Stimulated activated CD8-positive, alpha-beta memory T cell treated with anti-CD3 and anti-CD28 coated beads, Interleukin-2, amount 100 ng/mL, for 48 hours (primary cell): Measurements from ENCODE around the gene FAM83E.

Experiments used
- DNase-seq, 2 donors: peaks; one replicate each; pipeline ENCODE4 v3.0.0-alpha.2; 2020; ENCODE audit warnings: low read depth in 2 of 2

The FAM83E gene

GRCh38 chr19:48628486-48629296 is 13.8 kb upstream of the FAM83E start:
- no peak for DNase-seq

DNA sequence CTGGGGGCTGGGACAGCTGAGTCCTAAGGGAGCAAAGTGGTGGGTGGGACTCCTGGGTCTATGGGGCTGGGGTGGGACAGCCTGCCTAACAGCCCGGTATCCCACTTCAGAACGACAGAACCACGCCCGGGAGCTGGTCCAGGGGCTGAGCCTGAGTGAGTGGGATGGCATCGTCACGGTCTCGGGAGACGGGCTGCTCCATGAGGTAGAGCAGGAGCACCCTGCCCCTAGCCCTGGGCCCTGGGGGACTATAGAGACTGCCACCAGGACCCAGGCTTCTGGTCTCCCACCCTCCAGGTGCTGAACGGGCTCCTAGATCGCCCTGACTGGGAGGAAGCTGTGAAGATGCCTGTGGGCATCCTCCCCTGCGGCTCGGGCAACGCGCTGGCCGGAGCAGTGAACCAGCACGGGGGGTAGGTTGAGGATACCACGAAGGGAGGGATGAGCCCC is 13.0 kb upstream of the FAM83E start:
- DNase-seq = no peak

GRCh38 chr19:48627201-48627864 is 12.5 kb upstream of the FAM83E start:
- DNase-seq = no peak

- DNase-seq = no peak
Measured at GRCh38 chr19:48625891-48626327, 11.0 kb upstream of the FAM83E start.

GRCh38 chr19:48624791-48625723 is 10.2 kb upstream of the FAM83E start:
- no peak for DNase-seq

DNA sequence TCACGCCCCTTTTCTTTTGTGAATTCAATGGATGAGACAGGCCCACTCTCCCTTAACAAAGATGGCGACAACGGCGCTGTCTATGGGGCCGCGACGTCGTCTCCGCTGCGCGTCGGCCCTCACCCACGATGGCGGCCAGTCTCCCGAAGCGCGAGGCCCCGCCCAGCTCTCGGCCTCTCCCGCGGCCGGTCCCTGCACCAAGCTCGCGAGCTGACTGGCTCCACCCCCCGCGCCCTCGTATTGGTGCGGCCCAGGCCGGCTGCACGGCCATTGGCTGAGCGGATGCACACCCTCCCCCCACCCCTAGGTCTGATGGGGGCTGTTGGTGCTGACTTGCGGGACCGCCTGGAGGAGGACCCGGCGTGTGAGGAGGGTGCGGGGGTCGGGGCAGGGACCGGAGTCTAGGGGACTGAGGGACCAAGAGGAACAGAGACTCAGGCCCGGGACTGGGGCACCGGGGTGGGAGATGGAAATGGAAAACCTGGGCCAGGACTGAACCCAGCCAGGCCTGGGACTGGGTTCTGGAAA is 9.3 kb upstream of the FAM83E start:
- peak; percentile 99 for DNase-seq

GRCh38 chr19:48623556-48624066 is 8.7 kb upstream of the FAM83E start:
- no peak for DNase-seq

DNA sequence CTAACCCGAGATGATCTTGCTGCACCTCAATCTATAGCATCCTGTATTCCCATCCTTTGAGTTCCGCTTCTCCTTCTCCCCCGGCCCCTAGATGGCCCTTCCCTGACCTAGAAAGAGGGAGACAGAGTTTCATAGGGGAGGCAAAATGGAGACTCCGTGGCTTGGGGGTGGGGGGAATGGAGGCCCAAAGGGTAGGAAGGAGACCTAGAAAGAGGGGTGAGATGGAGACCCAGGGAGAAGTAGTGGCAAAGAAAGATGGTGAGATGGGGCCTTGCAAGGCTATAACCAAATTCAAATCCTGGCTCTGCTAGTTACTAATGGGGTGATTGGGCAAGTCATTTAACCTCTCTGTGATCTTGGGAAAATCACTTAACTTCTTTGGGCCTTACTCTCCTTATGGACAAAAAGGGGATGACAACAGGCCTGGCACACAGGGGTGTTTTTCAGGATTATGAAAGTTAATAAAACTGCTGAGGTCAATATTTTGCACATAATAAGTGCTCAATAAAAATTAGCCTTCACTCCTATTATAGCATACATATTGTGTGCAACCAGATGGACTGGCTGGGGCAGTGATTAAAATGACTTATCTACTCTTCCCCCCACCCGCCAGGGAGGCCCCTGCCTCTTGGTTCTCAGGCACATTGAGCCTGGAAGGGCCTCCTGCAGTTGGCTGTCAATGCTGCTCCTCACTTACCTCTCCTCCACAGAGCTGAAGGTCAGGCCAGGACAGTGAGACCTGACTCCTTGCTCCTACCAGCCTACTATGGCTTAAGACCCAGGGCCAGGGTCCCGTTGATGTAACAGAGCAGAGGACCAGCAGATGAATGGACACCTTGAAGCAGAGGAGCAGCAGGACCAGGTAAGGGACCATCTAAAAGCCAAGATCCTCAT is 5.1 kb upstream of the FAM83E start:
- DNase-seq = no peak

DNA sequence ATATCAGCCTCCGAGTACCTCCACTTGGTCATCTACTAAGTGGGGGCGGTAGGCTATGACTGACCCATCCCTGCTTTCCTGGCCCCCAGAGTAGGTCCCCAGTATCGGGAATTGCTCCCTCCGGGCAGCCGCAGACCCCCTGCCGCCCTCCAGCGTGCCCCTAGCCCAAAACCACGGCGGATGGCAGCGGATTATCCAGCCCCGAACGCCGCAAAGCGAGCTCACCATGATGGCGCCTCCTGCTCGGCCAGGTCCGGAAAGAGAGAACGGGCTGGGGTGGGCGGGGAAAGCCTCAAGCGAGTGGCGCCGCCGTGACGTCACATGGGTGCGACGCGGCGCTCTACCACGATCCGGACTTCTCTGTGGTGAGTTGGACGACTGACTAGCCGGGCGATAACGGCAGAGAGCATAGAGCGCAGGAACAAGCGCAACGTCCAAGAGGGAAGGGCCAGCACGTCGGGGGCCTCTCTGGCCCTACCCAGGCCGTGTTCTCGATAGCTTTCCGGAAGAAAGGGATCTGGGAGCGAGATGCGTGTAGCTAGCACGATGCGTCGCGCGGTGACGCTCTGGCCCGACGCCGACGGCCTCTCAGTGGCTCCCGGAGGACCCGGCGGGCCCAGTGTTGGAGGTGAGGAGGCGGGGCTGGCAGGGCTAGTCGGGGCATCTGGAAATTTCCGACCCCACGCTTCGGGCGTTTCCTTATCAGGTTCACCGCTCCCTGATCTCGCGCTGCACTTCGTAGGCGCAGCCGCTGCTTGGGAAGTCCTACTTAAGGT is 4.2 kb upstream of the FAM83E start, which contains the start of the genes RPL18 and SPHK2:
Gene RPL18, minus strand, starts transcription at position 263 of the 776 bp plus-strand sequence. Its CDS starts 35 bp downstream, at position 228.
Gene SPHK2, plus strand, starts transcription at position 591 of the 776 bp plus-strand sequence. CDS start 1,009 bp downstream, outside the sequence.
- DNase-seq = peak; percentile 91 to 94

- DNase-seq = no peak
Measured at GRCh38 chr19:48618278-48618915, 3.5 kb upstream of the FAM83E start.

- no peak for DNase-seq
Measured at GRCh38 chr19:48617146-48617937, 2.5 kb upstream of the FAM83E start.

DNA sequence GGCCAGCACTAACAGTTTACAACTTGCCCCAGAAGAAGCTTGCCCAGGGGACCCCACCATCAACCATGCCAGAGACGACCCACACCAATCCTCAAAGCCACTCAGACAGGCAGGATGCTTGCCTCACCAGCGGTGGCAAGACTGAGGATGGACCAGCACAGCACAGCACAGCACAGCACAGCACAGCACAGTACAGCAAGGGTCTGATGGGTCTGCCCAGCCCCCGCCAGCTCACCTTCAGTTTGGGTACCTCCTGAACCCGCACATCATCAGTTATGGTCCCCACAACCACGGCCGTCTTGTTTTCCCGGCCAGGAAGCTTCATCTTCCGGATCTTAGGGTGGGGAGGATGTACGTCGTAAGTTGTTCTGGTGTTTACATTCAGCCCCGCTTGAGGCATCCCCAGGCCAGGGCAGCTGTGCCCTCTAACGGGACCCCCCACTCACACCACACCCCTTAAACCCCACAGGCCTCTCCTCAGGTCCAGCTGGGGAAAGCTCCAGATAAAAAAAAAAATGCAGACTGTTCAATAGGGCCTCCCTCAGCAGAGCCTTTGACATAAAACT is 1.7 kb upstream of the FAM83E start:
- DNase-seq = no peak

- DNase-seq = no peak
Measured at GRCh38 chr19:48616041-48616436, 1.2 kb upstream of the FAM83E start.

GRCh38 chr19:48615231-48616040 is 560 bp upstream of the FAM83E start:
- no peak for DNase-seq

DNA sequence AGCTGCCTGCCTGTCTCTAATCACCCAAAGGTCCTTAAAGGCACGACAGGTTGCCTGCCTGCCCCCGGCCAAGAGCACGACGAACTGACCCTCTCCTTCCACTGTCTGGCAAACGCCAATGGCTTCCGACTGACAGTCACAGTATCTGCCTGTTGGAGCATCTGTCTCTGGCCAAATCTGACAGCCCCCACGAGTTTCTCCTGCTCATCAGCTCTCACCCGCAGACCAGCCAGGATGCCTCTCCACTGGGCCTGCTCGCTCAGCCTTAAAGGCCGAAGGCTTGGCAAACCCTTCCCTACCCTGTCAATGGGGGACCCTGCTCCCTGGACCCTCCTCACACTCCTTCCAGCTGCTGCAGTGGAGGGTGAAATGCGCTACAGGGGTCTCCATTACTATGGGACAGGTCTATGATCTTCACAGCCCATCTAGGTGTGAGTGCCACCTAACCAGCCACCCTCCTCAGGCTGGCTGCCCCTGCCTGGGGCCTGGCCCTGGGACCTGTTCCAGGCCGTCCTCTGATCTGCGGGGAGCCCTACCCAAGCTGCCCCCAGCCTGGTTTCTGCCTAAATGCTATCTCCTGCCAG is 932 bp downstream of the FAM83E start:
- DNase-seq = no peak

DNA sequence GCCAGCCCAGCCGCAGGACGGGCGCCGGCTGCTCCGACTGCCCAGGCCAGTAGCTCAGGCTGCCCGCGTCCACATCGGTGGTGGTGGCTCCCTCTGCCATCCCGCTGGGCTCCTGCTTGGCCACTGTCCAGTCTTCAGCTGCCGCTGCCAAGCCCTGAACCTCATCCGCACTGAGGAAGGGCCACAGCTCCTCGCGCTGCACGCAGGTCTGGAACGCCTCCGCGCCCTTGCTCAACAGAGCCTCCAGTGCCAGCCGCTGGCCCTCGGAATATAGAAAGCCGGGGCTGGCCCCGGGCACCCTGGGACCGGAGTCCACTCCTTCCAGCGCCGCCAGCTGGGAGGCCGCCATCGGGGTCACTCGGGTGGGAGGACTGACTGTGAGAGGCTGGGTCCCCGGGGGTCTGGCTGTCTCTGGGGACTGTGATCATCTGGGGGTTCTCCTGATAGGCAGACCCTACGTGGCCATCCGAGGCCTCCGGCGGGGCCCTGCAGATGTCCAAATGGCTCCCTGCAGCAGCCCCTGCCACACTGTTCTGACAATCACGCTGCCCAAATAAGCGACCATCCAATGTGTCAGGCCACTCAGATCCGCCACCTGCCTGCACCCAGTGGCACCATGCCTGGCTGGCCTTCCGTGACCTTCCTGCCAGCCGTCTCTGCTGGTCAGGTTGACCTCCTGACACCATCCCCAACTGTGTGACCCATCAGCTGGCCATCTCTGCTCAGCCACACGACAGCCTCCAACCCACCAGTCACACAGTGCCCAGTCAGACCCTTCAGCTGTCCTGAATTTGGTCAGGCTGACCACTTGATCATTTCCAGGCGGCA is 1.6 kb downstream of the FAM83E start:
- DNase-seq = no peak
